Activated naive CD4-positive, alpha-beta T cell treated with anti-CD3 and anti-CD28 coated beads for 36 hours (primary cell): ENCODE data around the gene HIPK2. TPM values are rescaled to one million over a fixed set of nuclear protein-coding genes. Genes with fewer than 3 reads are reported as not detected.

ENCODE experiments used
- CTCF ChIA-PET: fragments of 350-600 bp; sonication (Branson Sonifier 250); formaldehyde crosslinking; loops from one replicate; lab custom pipeline; 2021; ENCODE audit warnings: antibody characterized with exemption; lab: Charles Lee
- DNase-seq: peaks from one replicate; pipeline ENCODE4 v3.0.0-alpha.2; 2020
- H3K27ac Mint-ChIP-seq: one replicate; pipeline ENCODE4 v1.8.0; 2021; ENCODE audit warnings: mild to moderate bottlenecking, mixed read lengths
- H3K27me3 Mint-ChIP-seq: one replicate; pipeline ENCODE4 v1.8.0; 2021; ENCODE audit warnings: low read depth, mixed read lengths
- H3K36me3 Mint-ChIP-seq: one replicate; pipeline ENCODE4 v1.8.0; 2021; ENCODE audit warnings: low read depth, mixed read lengths
- H3K4me1 Mint-ChIP-seq: one replicate; pipeline ENCODE4 v1.8.0; 2021; ENCODE audit warnings: low read depth, mixed read lengths
- H3K4me3 Mint-ChIP-seq: one replicate; pipeline ENCODE4 v1.8.0; 2021; ENCODE audit warnings: mild to moderate bottlenecking, moderate library complexity, mixed read lengths
- H3K9me3 Mint-ChIP-seq: one replicate; pipeline ENCODE4 v1.8.0; 2021; ENCODE audit warnings: mixed read lengths
- intact Hi-C: fragments of 100-400 bp; cut with micrococcal nuclease; formaldehyde crosslinking; loops from one replicate; pipeline ENCODE4 v1.15.1; 2023
- total RNA-seq, 2 experiments: library from RNA; stranded (reverse); gene quantifications; one replicate each; pipeline ENCODE4 v1.2.3, GENCODE V29; 2021

The HIPK2 gene
- total RNA-seq, 2 experiments from 2014 or later = 16.8 to 17.3 TPM

DNA sequence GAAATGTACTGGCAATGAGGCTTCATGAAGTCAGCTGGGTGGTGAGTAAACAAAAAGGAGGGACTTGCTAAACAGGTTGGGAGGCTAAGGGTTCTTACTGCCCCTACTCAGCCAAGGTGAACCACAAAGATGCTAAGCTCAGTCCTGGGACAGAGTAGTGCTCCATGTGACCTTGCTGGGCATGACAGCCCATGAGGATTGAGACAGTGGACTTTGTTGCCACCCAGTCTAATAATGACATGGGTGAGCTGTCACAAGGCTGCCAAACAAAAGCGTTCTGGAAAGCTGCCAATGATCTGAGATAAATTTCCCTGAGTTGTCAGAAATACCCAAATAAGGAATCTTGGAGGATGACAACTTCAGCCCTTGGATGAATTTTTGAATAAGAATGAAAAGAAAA is 179.2 kb downstream of the HIPK2 start:
- Mint-ChIP-seq H3K36me3 (peaks cover 11% of the 10 kb centered on the region), H3K27me3 (no peaks in the 10 kb centered on the region), H3K4me1 (no peaks in the 10 kb centered on the region), H3K27ac (no peak overlapping the region), H3K4me3 (no peak overlapping the region), H3K9me3 (no peaks in the 10 kb centered on the region)
- intact Hi-C loops = no loop called here
- no peak for DNase-seq
- CTCF ChIA-PET = interaction anchor here (0.5 to 1.3 kb wide), 2 partner anchors 378 to 405 kb away, joined by 3 to 4 read pairs; no protein-coding TSS in a partner anchor

- peaks cover 11% of the 10 kb centered on the region for H3K36me3 Mint-ChIP-seq
- H3K4me3 Mint-ChIP-seq = no peak overlapping the region
- no peaks in the 10 kb centered on the region for H3K4me1 Mint-ChIP-seq
- H3K27me3 Mint-ChIP-seq = no peaks in the 10 kb centered on the region
- intact Hi-C loops = no loop called here
- CTCF ChIA-PET = no interaction called here
- H3K9me3 Mint-ChIP-seq = no peaks in the 10 kb centered on the region
- DNase-seq = no peak
- no peak overlapping the region for H3K27ac Mint-ChIP-seq
These were observed 180.8 kb downstream of the HIPK2 start for GRCh38 chr7:139597028-139597427.

- Mint-ChIP-seq H3K4me3 (no peak overlapping the region), H3K36me3 (peaks cover 11% of the 10 kb centered on the region), H3K27ac (no peak overlapping the region), H3K9me3 (no peaks in the 10 kb centered on the region), H3K27me3 (no peaks in the 10 kb centered on the region), H3K4me1 (no peaks in the 10 kb centered on the region)
- no peak for DNase-seq
- CTCF ChIA-PET = interaction anchor here (0.6 kb wide), 1 partner anchor 160 kb away, joined by 3 read pairs; no protein-coding TSS in a partner anchor
- intact Hi-C loops = no loop called here
These were observed 181.2 kb downstream of the HIPK2 start for GRCh38 chr7:139596626-139597025.

DNA sequence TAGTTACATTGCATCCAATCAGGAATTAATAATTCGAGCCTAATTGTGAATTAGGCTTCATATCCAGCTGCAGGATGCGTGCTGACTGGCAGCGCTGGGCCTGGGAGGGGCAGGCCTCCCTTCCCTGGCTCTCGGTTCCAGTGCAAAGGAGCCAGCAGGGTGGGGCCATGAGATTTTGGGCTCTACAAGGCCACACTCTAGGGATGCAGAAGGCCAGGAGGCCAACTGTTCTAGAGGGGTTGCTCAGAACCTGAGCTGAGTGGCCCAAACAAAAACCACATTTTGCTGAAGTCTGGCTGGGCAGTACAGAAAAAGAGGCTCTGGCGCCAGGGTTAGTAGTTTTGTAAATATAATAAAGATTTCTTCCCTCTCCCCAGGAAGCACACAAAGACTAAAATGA is 182.0 kb downstream of the HIPK2 start:
- H3K4me1 Mint-ChIP-seq = no peaks in the 10 kb centered on the region
- no peak for DNase-seq

GRCh38 chr7:139594911-139595476 is 182.8 kb downstream of the HIPK2 start:
- H3K36me3 Mint-ChIP-seq = peaks cover 9% of the 10 kb centered on the region
- H3K27ac Mint-ChIP-seq = no peak overlapping the region
- CTCF ChIA-PET = no interaction called here
- H3K4me1 Mint-ChIP-seq = no peaks in the 10 kb centered on the region
- H3K9me3 Mint-ChIP-seq = no peaks in the 10 kb centered on the region
- intact Hi-C loops = no loop called here
- no peak for DNase-seq
- no peaks in the 10 kb centered on the region for H3K27me3 Mint-ChIP-seq
- no peak overlapping the region for H3K4me3 Mint-ChIP-seq

More for the DNA sequence above, 182.0 kb downstream of the HIPK2 start:
- intact Hi-C loops = no loop called here
- Mint-ChIP-seq H3K27me3 (no peaks in the 10 kb centered on the region), H3K36me3 (peaks cover 11% of the 10 kb centered on the region), H3K4me3 (no peak overlapping the region), H3K9me3 (no peaks in the 10 kb centered on the region), H3K27ac (no peak overlapping the region)
- CTCF ChIA-PET = no interaction called here

DNA sequence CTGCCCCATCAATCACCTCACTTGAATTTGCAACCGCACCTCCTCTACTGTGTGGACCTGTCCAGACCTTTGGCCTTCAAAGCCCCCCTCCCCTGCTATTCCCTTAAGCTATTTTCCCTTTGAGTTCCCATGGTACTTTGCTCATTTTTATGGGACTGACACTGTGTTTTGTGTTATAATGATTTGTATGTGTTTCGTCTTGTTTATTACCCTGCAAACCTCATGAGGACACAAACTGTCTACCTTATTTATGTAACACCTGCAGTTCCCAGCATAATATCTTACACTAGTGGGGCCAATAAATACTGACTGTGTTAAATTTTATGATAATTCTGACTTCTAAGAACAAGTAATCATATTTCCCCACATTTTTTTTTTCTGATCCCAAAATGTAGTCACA is 183.7 kb downstream of the HIPK2 start:
- Mint-ChIP-seq H3K4me1 (no peaks in the 10 kb centered on the region), H3K27me3 (no peaks in the 10 kb centered on the region), H3K36me3 (peaks cover 4% of the 10 kb centered on the region), H3K9me3 (no peaks in the 10 kb centered on the region), H3K4me3 (no peak overlapping the region), H3K27ac (no peak overlapping the region)
- intact Hi-C loops = no loop called here
- no peak for DNase-seq
- CTCF ChIA-PET = interaction anchor here (2.8 kb wide), 1 partner anchor 8 kb away, joined by 11 read pairs; no protein-coding TSS in a partner anchor

GRCh38 chr7:139592801-139593461 is 184.9 kb downstream of the HIPK2 start:
- no peaks in the 10 kb centered on the region for H3K27me3 Mint-ChIP-seq
- CTCF ChIA-PET = interaction anchor here (2.8 kb wide), 1 partner anchor 9 kb away, joined by 11 read pairs; no protein-coding TSS in a partner anchor
- peaks cover 7% of the 10 kb centered on the region for H3K36me3 Mint-ChIP-seq
- H3K27ac Mint-ChIP-seq = no peak overlapping the region
- H3K9me3 Mint-ChIP-seq = no peaks in the 10 kb centered on the region
- intact Hi-C loops = no loop called here
- DNase-seq = no peak
- H3K4me3 Mint-ChIP-seq = no peak overlapping the region
- no peaks in the 10 kb centered on the region for H3K4me1 Mint-ChIP-seq

- CTCF ChIA-PET = interaction anchor here (0.9 to 2.8 kb wide), 2 partner anchors 10 to 157 kb away, joined by 3 to 11 read pairs; no protein-coding TSS in a partner anchor
- no peaks in the 10 kb centered on the region for H3K27me3 Mint-ChIP-seq
- peaks cover 8% of the 10 kb centered on the region for H3K36me3 Mint-ChIP-seq
- intact Hi-C loops = no loop called here
- no peak overlapping the region for H3K4me3 Mint-ChIP-seq
- no peak overlapping the region for H3K27ac Mint-ChIP-seq
- no peak for DNase-seq
- H3K9me3 Mint-ChIP-seq = no peaks in the 10 kb centered on the region
- no peaks in the 10 kb centered on the region for H3K4me1 Mint-ChIP-seq
These were observed 186.1 kb downstream of the HIPK2 start for GRCh38 chr7:139591550-139592195.

DNA sequence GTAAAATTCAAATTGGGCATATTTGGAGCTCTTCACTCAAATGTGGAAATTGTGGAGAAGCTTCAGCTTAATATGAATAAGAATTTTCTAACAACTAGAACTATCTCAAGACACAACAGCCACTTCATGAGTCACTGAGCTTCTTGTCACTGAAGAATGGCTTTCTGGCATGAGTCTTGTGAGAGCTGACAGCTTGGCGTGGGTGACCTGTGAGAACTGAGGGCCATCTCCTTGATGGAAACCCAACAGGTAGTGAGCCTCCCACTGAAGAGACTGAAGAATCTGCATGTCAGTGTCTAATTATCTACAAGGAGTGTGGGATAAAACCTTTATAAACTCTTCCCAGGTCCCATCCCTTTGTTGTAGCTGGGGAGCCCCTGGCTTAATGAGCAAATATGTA is 188.3 kb downstream of the HIPK2 start:
- Mint-ChIP-seq H3K36me3 (peaks cover 5% of the 10 kb centered on the region), H3K9me3 (no peaks in the 10 kb centered on the region), H3K27ac (no peak overlapping the region), H3K4me3 (no peak overlapping the region), H3K27me3 (no peaks in the 10 kb centered on the region), H3K4me1 (no peaks in the 10 kb centered on the region)
- CTCF ChIA-PET = interaction anchor here (0.5 to 1.9 kb wide), 3 partner anchors 12 to 654 kb away, joined by 3 to 7 read pairs (median 6); no protein-coding TSS in a partner anchor
- intact Hi-C loops = no loop called here
- no peak for DNase-seq

- Mint-ChIP-seq H3K4me1 (no peaks in the 10 kb centered on the region), H3K27me3 (no peaks in the 10 kb centered on the region), H3K36me3 (peaks cover 5% of the 10 kb centered on the region), H3K4me3 (no peak overlapping the region), H3K27ac (no peak overlapping the region), H3K9me3 (no peaks in the 10 kb centered on the region)
- CTCF ChIA-PET = interaction anchor here (0.5 to 1.5 kb wide), 6 partner anchors 13 to 655 kb away, joined by 3 to 7 read pairs (median 3); no protein-coding TSS in a partner anchor
- intact Hi-C loops = no loop called here
- no peak for DNase-seq
These were observed 189.2 kb downstream of the HIPK2 start for GRCh38 chr7:139588632-139589031.

DNA sequence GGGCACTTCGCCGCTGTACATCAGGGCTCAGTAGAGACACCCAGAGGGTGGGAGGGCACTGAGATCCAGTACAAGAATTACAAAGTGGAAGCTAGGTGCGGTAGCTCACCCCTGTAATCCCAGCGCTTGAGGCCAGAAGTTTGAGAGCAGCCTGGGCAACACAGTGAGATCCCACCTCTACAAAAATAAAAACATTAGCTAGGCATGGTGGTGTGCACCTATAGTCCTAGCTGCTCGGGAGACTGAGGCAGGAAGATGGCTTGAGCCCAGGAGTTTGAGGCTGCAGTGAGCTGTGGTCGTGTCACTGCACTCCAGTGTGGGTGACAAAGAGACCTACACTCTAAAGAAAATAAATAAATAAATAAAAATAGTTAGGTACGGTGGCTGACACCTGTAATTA is 190.3 kb downstream of the HIPK2 start:
- H3K4me3 Mint-ChIP-seq = no peak overlapping the region
- DNase-seq = no peak
- no peaks in the 10 kb centered on the region for H3K27me3 Mint-ChIP-seq
- no peaks in the 10 kb centered on the region for H3K4me1 Mint-ChIP-seq
- CTCF ChIA-PET = interaction anchor here (0.9 to 1.5 kb wide), 2 partner anchors 14 to 18 kb away, joined by 3 to 7 read pairs; no protein-coding TSS in a partner anchor
- peaks cover 7% of the 10 kb centered on the region for H3K36me3 Mint-ChIP-seq
- intact Hi-C loops = no loop called here
- no peak overlapping the region for H3K27ac Mint-ChIP-seq
- no peaks in the 10 kb centered on the region for H3K9me3 Mint-ChIP-seq

- H3K36me3 Mint-ChIP-seq = peaks cover 7% of the 10 kb centered on the region
- no peaks in the 10 kb centered on the region for H3K4me1 Mint-ChIP-seq
- H3K4me3 Mint-ChIP-seq = no peak overlapping the region
- H3K27me3 Mint-ChIP-seq = no peaks in the 10 kb centered on the region
- no peaks in the 10 kb centered on the region for H3K9me3 Mint-ChIP-seq
- no peak overlapping the region for H3K27ac Mint-ChIP-seq
- intact Hi-C loops = no loop called here
- CTCF ChIA-PET = no interaction called here
- DNase-seq = no peak
These were observed 191.5 kb downstream of the HIPK2 start for GRCh38 chr7:139586286-139586685.
